SK-N-SH (cell line): ENCODE measurements around the gene HTR1D. TPM values are rescaled to one million over a fixed set of nuclear protein-coding genes. Genes with fewer than 3 reads are reported as not detected.

Source experiments
- CTCF ChIA-PET: fragments of 300-600, 350-600 bp; formaldehyde crosslinking; extraction: SDS; loops from one replicate; lab custom pipeline; 2021; lab: Yijun Ruan, JAX
- POLR2A ChIA-PET: fragments of 350-600 bp; sonication (Branson Sonifier 250); formaldehyde crosslinking; extraction: SDS; loops from one replicate; lab custom pipeline; 2020; ENCODE audit warnings: antibody characterized with exemption, inconsistent platforms; lab: Yijun Ruan, JAX
- DNase-seq: peaks from one replicate; pipeline ENCODE4 v3.0.0; 2012
- H2AFZ ChIP-seq: fragments of 200-600 bp; sonication (generic); 2 replicates; pipeline ENCODE4 v1.8.1; 2016; ENCODE audit warnings: antibody characterized with exemption, mild to moderate bottlenecking, low read depth
- H3F3A ChIP-seq: fragments of 200-600 bp; sonication (generic); replicated peaks from 2 replicates; pipeline ENCODE3; 2016; ENCODE audit warnings: antibody characterized with exemption, mild to moderate bottlenecking; ENCODE audit not compliant: insufficient read depth
- H3K27ac ChIP-seq, 2 experiments: fragments of 200-500 bp in 1 of 2; fragments of 200-600 bp in 1 of 2; sonication (Bioruptor generic) in 1 of 2; sonication (generic), shearing (Covaris generic) in 1 of 2; 2 replicates each; pipeline versions ENCODE4 v1.5.1 to v1.6.1; 2014 to 2016; ENCODE audit warnings: low read depth in 2 of 2, inconsistent platforms in 1 of 2, low read length in 1 of 2, mild to moderate bottlenecking in 1 of 2, mixed read lengths in 1 of 2
- H3K27me3 ChIP-seq: fragments of 200-600 bp; sonication (generic), shearing (Covaris generic); 2 replicates; pipeline ENCODE4 v1.6.1; 2016; ENCODE audit warnings: mixed run types; ENCODE audit not compliant: insufficient read depth
- H3K36me3 ChIP-seq, 2 experiments: fragments of 200-500 bp in 1 of 2; fragments of 200-600 bp in 1 of 2; sonication (Bioruptor generic) in 1 of 2; sonication (generic) in 1 of 2; replicated peaks in 1 of 2; 2 replicates each; pipeline versions ENCODE3 to v1.5.1; 2014 to 2016; ENCODE audit warnings: low read length in 1 of 2, mild to moderate bottlenecking in 1 of 2; ENCODE audit not compliant: insufficient read depth in 2 of 2, control insufficient read depth in 1 of 2
- H3K4me1 ChIP-seq, 2 experiments: fragments of 200-500 bp in 1 of 2; fragments of 200-600 bp in 1 of 2; sonication (Bioruptor generic) in 1 of 2; sonication (generic), shearing (Covaris generic) in 1 of 2; 2 replicates each; pipeline versions ENCODE4 v1.5.1 to v1.6.1; 2014 to 2016; ENCODE audit warnings: low read depth in 1 of 2, low read length in 1 of 2, mixed run types in 1 of 2; ENCODE audit not compliant: insufficient read depth in 2 of 2, control insufficient read depth in 1 of 2
- H3K4me2 ChIP-seq: fragments of 200-600 bp; sonication (generic), shearing (Covaris generic); 2 replicates; pipeline ENCODE4 v1.6.1; 2017; ENCODE audit warnings: mixed run types
- H3K4me3 ChIP-seq, 2 experiments: fragments of 200-500 bp in 1 of 2; fragments of 200-600 bp in 1 of 2; sonication (Bioruptor generic) in 1 of 2; sonication (generic), shearing (Covaris generic) in 1 of 2; 2 replicates each; pipeline versions ENCODE4 v1.5.1 to v1.8.1; 2014 to 2016; ENCODE audit warnings: low read depth in 2 of 2, inconsistent platforms in 1 of 2, low read length in 1 of 2, mild to moderate bottlenecking in 1 of 2, mixed read lengths in 1 of 2, moderate library complexity in 1 of 2
- H3K79me2 ChIP-seq: fragments of 200-600 bp; sonication (generic); 2 replicates; pipeline ENCODE4 v1.8.1; 2017; ENCODE audit warnings: mild to moderate bottlenecking; ENCODE audit not compliant: insufficient read depth
- H3K9ac ChIP-seq: fragments of 200-600 bp; sonication (generic); 2 replicates; pipeline ENCODE4 v1.6.1; 2017; ENCODE audit warnings: mixed run types
- H3K9me2 ChIP-seq: fragments of 200-600 bp; sonication (generic); 2 replicates; pipeline ENCODE4 v1.6.1; 2017; ENCODE audit warnings: mixed run types
- H3K9me3 ChIP-seq: fragments of 200-600 bp; sonication (generic); 2 replicates; pipeline ENCODE4 v1.6.1; 2017; ENCODE audit warnings: mixed run types, mild to moderate bottlenecking, moderate library complexity
- H4K20me1 ChIP-seq: fragments of 200-600 bp; sonication (generic); 2 replicates; pipeline ENCODE4 v1.6.1; 2017; ENCODE audit warnings: mild to moderate bottlenecking, mixed run types; ENCODE audit not compliant: insufficient read depth
- CTCF ChIP-seq: fragments of 200-600 bp; sonication (generic); IDR thresholded peaks from 2 replicates; pipeline ENCODE4 v1.6.1; 2017; ENCODE audit warnings: antibody characterized with exemption, mild to moderate bottlenecking, moderate library complexity
- ELF1 ChIP-seq: IDR thresholded peaks from 2 replicates; pipeline ENCODE4 v1.4.0; 2012
- EZH2phosphoT487 ChIP-seq: fragments of 200-600 bp; sonication (generic); IDR thresholded peaks from 2 replicates; pipeline ENCODE4 v1.6.1; 2017; ENCODE audit warnings: low read depth, mixed run types, mild to moderate bottlenecking, antibody characterized with exemption, moderate library complexity, borderline replicate concordance
- FOSL2 ChIP-seq: IDR thresholded peaks from 2 replicates; pipeline ENCODE4 v1.4.0; 2012; ENCODE audit warnings: low read depth, mild to moderate bottlenecking, moderate library complexity, borderline replicate concordance
- FOXJ3 ChIP-seq: sonication (generic); formaldehyde crosslinking; IDR thresholded peaks from 2 replicates; pipeline ENCODE4 v1.5.1; 2020; ENCODE audit warnings: mild to moderate bottlenecking, missing genetic modification reagents
- FOXM1 ChIP-seq: IDR thresholded peaks from 2 replicates; pipeline ENCODE4 v1.4.0; 2012; ENCODE audit warnings: low read depth, mild to moderate bottlenecking
- IRF3 ChIP-seq: fragments of 150-350 bp; IDR thresholded peaks from 2 replicates; pipeline ENCODE4 v1.6.1; 2016; ENCODE audit warnings: mild to moderate bottlenecking, low read depth, low read length
- MEF2A ChIP-seq: IDR thresholded peaks from 2 replicates; pipeline ENCODE4 v1.4.0; 2012; ENCODE audit warnings: low read depth, borderline replicate concordance
- MXI1 ChIP-seq: IDR thresholded peaks from 2 replicates; pipeline ENCODE4 v1.6.1; 2012; ENCODE audit warnings: mild to moderate bottlenecking, low read depth, low read length, improper control_type of control experiment
- NFIC ChIP-seq: IDR thresholded peaks from 2 replicates; pipeline ENCODE4 v1.4.0; 2012; ENCODE audit warnings: borderline replicate concordance
- PBX3 ChIP-seq: IDR thresholded peaks from 2 replicates; pipeline ENCODE4; 2012
- RAD21 ChIP-seq: IDR thresholded peaks from 2 replicates; pipeline ENCODE4 v1.6.1; 2012; ENCODE audit warnings: mild to moderate bottlenecking, low read length
- RCOR1 ChIP-seq: fragments of 150-350 bp; IDR thresholded peaks from 2 replicates; pipeline ENCODE4 v1.6.1; 2017; ENCODE audit warnings: antibody characterized with exemption, low read length
- RFX5 ChIP-seq: IDR thresholded peaks from 2 replicates; pipeline ENCODE4 v1.6.1; 2012; ENCODE audit warnings: mild to moderate bottlenecking, improper control_type of control experiment, low read length
- SIN3A ChIP-seq: IDR thresholded peaks from 2 replicates; pipeline ENCODE4 v1.6.1; 2012; ENCODE audit warnings: low read depth, mild to moderate bottlenecking, low read length, moderate library complexity, borderline replicate concordance
- SMC3 ChIP-seq: IDR thresholded peaks from 2 replicates; pipeline ENCODE4 v1.6.1; 2012; ENCODE audit warnings: low read depth, low read length, improper control_type of control experiment
- TCF12 ChIP-seq: IDR thresholded peaks from 2 replicates; pipeline ENCODE4 v1.4.0; 2012
- TEAD4 ChIP-seq: IDR thresholded peaks from 2 replicates; pipeline ENCODE4 v1.4.0; 2012; ENCODE audit warnings: mild to moderate bottlenecking, borderline replicate concordance; ENCODE audit not compliant: insufficient read depth
- USF1 ChIP-seq: IDR thresholded peaks from 2 replicates; pipeline ENCODE4 v1.4.0; 2012; ENCODE audit warnings: low read depth, borderline replicate concordance
- USF2 ChIP-seq: fragments of 150-350 bp; IDR thresholded peaks from 2 replicates; pipeline ENCODE4 v1.6.1; 2017; ENCODE audit warnings: antibody characterized with exemption, low read length, low read depth, borderline replicate concordance
- YY1 ChIP-seq: IDR thresholded peaks from 2 replicates; pipeline ENCODE4 v1.4.0; 2012; ENCODE audit warnings: low read depth, mild to moderate bottlenecking
- WGBS: methylation state at CpG from one replicate; pipeline ENCODE4 v1.1.6; 2017; ENCODE audit warnings: low lambda C conversion rate; 5-methylcytosine and 5-hydroxymethylcytosine counted together
- polyA plus RNA-seq, 3 experiments: library from polyadenylated mRNA; depleted of rRNA; stranded (reverse); fragments of >200 nt; gene quantifications; 2 replicates each; pipeline ENCODE4 v1.2.3, GENCODE V29; 2012

Gene HTR1D
- polyA plus RNA-seq, 1 of the 3 experiments (the other 2 are of a cell fraction), result 0.39 TPM

GRCh38 chr1:23211955-23212354 lies 5.3 kb downstream of the HTR1D start:
- Histone ChIP-seq H3K79me2 (no peaks in the 10 kb centered on the region), H3F3A (peaks cover 4% of the 10 kb centered on the region), H3K27ac (no peak overlapping the region), H3K9me3 (no peaks in the 10 kb centered on the region), H2AFZ (no peak overlapping the region), H3K4me2 (no peak overlapping the region), H3K4me3 (no peak overlapping the region), H3K27me3 (0 out of 2 replicates have a peak, but pooled peaks cover 6% of the 10 kb centered on the region), H3K36me3 (no peaks in the 10 kb centered on the region), H3K9me2 (no peaks in the 10 kb centered on the region), H3K9ac (no peak overlapping the region), H4K20me1 (no peaks in the 10 kb centered on the region), H3K4me1 (no peaks in the 10 kb centered on the region)
- CTCF ChIA-PET, result interaction anchor here (0.7 to 4.6 kb wide), 4 partner anchors 9 to 35 kb away, joined by 3 to 25 read pairs (median 7); no protein-coding TSS in a partner anchor
- 74% methylated on average over 4 of the region's 4 CpGs for WGBS
- TF ChIP-seq CTCF, result no peak
- no peak for TF ChIP-seq FOSL2
- no peak for TF ChIP-seq TCF12
- TF ChIP-seq YY1, result no peak
- TF ChIP-seq RFX5, result no peak
- no peak for TF ChIP-seq PBX3
- no peak for TF ChIP-seq RAD21
- no peak for TF ChIP-seq NFIC
- TF ChIP-seq TEAD4, result no peak
- no peak for TF ChIP-seq SIN3A
- TF ChIP-seq SMC3, result no peak
- TF ChIP-seq RCOR1, result no peak
- no peak for DNase-seq
- POLR2A ChIA-PET, result no interaction called here

- WGBS, result 33% methylated on average over 2 of the region's 2 CpGs
- POLR2A ChIA-PET, result no interaction called here
- no peak overlapping the region for H3K9ac ChIP-seq
- H3K79me2 ChIP-seq, result no peaks in the 10 kb centered on the region
- CTCF ChIA-PET, result interaction anchor here (0.7 to 4.6 kb wide), 5 partner anchors 10 to 36 kb away, joined by 3 to 25 read pairs (median 4); no protein-coding TSS in a partner anchor
- H3K4me3 ChIP-seq, result no peak overlapping the region
- H3K36me3 ChIP-seq, result no peaks in the 10 kb centered on the region
- no peak for DNase-seq
- no peak overlapping the region for H3K4me2 ChIP-seq
- H3K27ac ChIP-seq, result no peak overlapping the region
- no peaks in the 10 kb centered on the region for H3K27me3 ChIP-seq
- no peaks in the 10 kb centered on the region for H3K9me2 ChIP-seq
- H3K4me1 ChIP-seq, result no peaks in the 10 kb centered on the region
- no peak for TF ChIP-seq PBX3
- no peak for TF ChIP-seq MEF2A
- no peak for TF ChIP-seq RAD21
- no peak for TF ChIP-seq MXI1
- no peak for TF ChIP-seq IRF3
- TF ChIP-seq EZH2phosphoT487, result no peak
- TF ChIP-seq USF2, result no peak
- no peak for TF ChIP-seq ELF1
- no peak for TF ChIP-seq FOXM1
- no peak for TF ChIP-seq SMC3
- TF ChIP-seq USF1, result no peak
- TF ChIP-seq SIN3A, result no peak
- TF ChIP-seq FOXJ3 (CRISPR knock-in tag), result no peak
- H4K20me1 ChIP-seq, result no peaks in the 10 kb centered on the region
- H3F3A ChIP-seq, result peaks cover 4% of the 10 kb centered on the region
- no peaks in the 10 kb centered on the region for H3K9me3 ChIP-seq
- H2AFZ ChIP-seq, result no peak overlapping the region
These were observed 6.3 kb downstream of the HTR1D start for GRCh38 chr1:23210963-23211362.
